ENCODE measurements around the gene KBTBD6.
"Not testable (repeated sequence)": the region's sequence is repeated elsewhere in the genome, so short reads cannot be mapped to it uniquely, and the experiment has no call there.

Gene KBTBD6

DNA sequence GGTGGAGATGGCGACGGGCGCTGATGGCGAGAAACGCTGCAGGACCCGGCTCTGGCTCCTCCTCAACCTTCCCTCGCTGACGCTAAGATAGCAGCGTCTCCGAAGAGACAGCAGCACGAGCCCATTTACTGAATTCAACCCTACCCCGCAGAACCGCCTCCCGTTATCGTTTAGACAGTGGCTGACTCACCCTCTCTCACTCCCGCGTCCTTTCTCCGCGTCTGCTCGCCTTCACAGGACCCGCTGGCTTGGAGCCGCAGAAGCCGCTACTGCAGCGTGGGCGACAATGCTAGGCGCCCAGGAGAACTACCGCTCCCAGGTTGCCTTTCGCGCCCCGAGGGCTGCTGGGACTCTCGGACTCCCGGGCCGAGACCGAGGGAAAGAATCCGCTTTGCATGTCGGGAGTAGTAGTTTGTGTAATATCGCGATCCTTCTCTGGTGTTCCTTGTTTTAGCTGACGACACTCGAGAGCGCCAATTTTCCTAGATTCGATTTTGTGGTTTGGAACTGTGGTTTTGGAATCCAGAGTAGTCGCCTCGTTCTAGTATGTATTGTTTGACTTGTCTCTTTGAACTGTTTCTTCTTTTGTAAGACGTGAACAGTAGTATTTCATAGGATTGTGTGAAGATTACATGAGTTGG, at the start of gene KBTBD6:
TSS of gene KBTBD6 (minus strand) at position 291 of the 641 bp plus-strand sequence. CDS start 291 bp downstream, outside the sequence.
- peak; percentile 99 for DNase-seq (ENCODE audit: low read depth)

GRCh38 chr13:41182231-41182630, 49.6 kb upstream of the KBTBD6 start:
- DNase-seq (ENCODE audit: low read depth): no peak

DNA sequence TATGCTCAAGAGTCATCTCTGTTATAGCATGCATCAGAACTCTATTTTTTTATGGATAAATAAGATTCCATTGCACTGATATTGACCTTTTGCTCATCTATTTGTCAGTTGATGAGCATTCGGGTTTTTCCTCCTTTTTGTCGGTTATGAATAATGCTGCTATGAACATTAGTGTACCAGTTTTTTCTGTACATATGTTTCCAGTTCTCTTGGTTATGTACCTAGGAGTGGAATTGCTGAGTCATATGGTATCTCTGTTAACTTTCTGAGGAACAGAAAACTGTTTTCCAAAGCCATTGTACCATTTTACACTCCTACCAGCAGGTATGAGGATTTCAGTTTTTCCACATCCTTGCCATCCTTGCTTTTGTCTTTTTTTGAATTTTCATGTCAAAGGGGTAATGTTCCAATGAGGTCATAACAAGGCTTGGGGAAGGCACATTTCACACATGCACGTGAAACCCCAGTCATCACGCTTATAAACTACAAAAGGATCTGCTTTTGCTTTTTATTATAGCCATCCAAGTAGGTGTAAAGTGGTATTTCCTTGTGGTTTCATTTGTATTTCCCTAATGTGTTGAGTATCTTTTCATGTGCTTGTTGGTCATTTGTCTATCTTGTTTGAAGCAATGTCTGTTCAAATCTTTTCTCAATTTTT, 47.1 kb upstream of the KBTBD6 start:
- DNase-seq (ENCODE audit: low read depth): peak; percentile 33

GRCh38 chr13:41178040-41178439, 45.4 kb upstream of the KBTBD6 start:
- peak; percentile 48 for DNase-seq (ENCODE audit: low read depth)

- DNase-seq (ENCODE audit: low read depth): peak; percentile 47
Measured at GRCh38 chr13:41177616-41178015, 45.0 kb upstream of the KBTBD6 start.

- not testable (repeated sequence) for DNase-seq (ENCODE audit: low read depth)
Measured at GRCh38 chr13:41175576-41175975, 43.0 kb upstream of the KBTBD6 start.

GRCh38 chr13:41162151-41162550, 29.5 kb upstream of the KBTBD6 start:
- no peak for DNase-seq (ENCODE audit: low read depth)

GRCh38 chr13:41159174-41159573, 26.6 kb upstream of the KBTBD6 start:
- DNase-seq (ENCODE audit: low read depth): no peak

DNA sequence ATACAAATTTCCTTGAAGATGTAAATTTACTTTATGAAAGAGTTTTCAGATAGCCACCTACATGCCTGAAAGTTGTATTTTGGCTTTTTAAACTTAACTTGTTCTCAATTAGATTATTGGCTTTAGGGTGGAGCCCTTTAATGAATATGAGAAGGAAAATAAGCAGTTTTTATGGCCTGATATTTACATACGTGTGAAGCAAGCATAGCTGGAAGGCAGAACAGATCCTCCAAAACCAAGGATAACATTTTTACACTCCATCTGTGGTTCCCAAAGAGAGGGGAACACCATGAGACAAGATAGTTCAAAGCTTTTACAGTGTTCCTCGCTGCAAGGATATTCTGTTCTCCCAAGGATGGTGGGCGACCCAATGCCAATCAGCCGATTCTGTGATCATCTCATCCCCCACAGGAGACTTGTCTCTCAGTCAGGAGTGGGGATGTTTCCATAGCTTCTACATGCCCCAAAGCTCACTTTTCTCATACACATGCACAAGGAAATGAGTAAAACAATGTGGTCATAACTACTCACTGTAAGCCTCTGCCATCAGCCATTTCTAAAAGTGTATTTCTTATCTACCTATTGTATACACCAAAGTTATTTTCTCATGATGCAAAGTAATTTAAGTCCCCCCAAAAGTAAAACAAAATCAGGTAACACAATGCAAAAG, 24.6 kb upstream of the KBTBD6 start:
- no peak for DNase-seq (ENCODE audit: low read depth)

- no peak for DNase-seq (ENCODE audit: low read depth)
Measured at GRCh38 chr13:41156620-41157019, 24.0 kb upstream of the KBTBD6 start.

DNA sequence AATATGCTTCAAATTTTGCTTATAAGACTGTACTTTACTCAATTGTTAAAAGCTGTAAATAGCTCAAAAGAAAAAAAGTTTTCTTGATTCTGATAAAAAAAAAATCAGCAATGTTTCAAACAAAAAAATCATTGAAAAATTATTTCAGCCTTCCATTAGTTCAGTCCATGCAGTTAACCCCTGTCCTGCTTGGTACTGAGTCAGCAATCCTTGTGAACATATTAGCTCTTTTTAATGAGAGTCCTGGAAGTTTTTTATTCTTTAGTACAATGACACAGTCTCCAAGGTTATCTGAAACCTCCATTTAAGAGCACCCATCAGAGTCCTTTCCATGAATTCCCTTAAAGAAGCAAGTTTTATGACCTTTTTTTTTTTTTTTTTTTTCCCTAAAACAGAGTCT, 21.4 kb upstream of the KBTBD6 start:
- DNase-seq (ENCODE audit: low read depth): no peak

GRCh38 chr13:41152005-41152404, 19.4 kb upstream of the KBTBD6 start:
- DNase-seq (ENCODE audit: low read depth): no peak

GRCh38 chr13:41150058-41150457, 17.5 kb upstream of the KBTBD6 start:
- no peak for DNase-seq (ENCODE audit: low read depth)

DNA sequence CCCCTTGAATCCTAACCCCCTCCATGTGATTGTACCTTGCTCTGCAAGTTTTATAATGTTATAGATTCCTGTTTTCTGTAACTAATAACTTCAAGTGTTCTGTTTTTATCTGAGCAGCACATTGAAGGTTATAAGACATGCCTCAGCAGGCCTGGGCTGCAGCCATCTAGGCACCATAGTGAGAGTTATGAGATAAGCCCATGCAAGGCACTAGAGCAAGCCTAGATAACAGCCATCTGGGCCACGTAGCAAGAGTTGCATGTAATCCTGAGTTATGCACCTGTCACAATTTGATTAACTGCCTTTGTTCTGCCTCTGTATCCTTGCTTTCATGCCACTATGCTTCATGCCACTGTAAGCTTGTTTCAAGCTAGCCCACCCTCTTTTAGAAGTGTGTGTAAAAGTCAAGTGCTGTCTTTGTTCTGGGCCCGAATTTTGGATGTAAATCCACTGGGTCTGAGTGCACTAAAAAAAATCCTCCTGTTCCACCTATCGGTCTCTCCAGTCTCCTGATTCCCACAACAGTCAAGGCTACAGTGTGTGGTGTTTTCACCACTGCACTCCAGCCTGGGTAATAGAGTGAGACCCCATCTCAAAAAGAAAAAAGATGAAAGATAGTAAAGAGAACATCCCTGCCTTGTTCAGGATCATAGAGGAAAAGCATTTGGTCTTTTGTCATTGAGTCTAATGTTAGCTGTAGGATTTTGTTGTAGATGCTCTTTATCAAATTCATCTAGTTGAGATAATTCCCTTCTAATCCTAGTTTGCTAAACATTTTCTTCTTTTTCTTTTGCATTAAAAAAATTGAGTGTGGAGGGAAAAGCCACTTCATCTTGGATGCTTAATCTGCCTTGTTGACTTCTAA, 16.0 kb upstream of the KBTBD6 start:
- no peak for DNase-seq (ENCODE audit: low read depth)

GRCh38 chr13:41145136-41145908, 12.7 kb upstream of the KBTBD6 start:
- DNase-seq (ENCODE audit: low read depth): peak; percentile 25

GRCh38 chr13:41144576-41144975, 12.0 kb upstream of the KBTBD6 start:
- peak; percentile 54 for DNase-seq (ENCODE audit: low read depth)

DNA sequence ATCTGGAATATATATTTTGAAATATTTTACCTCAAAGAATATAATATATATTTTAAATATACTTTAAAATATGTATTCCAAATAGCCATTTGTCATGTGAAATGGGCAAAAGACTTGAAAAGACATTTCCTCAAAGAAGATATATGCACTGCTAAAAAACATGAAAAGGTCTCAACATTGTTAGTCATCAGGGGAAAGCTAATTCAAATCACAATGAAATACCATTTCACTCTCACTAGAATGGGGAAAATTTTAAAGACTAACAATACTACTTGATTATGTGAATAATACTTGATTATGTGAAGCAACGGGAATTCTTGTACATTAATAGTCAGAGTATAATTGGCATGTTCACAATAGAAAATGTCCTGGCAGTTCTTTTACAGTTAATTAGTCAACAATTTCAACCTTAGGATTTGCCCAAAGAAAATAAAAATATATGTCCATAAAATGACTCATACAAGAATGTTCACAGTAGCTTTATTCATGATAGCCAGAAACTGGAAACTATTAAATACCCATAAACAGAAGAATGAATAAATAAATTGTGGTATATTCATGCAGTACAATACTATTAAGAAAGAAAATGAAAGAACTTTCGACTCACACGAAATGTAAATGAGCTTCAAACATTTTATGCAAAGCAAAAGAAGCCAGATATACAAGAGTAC, 6.8 kb upstream of the KBTBD6 start:
- DNase-seq (ENCODE audit: low read depth): no peak

DNA sequence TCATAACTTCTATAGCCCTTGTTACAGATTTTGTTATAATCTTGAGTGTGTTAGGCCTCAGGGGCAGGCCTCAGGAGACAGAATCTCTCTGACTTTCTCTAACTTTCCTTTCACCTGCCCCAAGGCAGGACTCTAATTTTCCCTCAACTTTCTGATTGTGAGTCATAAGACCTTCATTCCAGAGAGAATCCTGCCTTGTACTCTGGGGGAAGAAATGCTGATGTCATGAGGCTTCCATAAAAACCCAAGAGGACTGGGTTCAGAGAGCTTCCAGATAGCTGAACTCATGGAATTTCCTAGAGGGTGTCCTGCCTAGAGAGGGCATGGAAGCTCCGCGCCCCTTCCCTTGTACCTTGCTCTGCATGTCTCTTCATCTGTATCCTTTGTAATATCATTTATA, 5.3 kb upstream of the KBTBD6 start:
- peak; percentile 66 for DNase-seq (ENCODE audit: low read depth)

GRCh38 chr13:41137241-41137640, 4.6 kb upstream of the KBTBD6 start:
- DNase-seq (ENCODE audit: low read depth): no peak

- no peak for DNase-seq (ENCODE audit: low read depth)
Measured at GRCh38 chr13:41136396-41137031, 3.9 kb upstream of the KBTBD6 start.

All from amniotic epithelial cell (primary cell).